Smooth muscle cell of the brain vasculature (primary cell): ENCODE results near the gene RAB13.

ENCODE experiments used
- DNase-seq: peaks from one replicate; pipeline ENCODE4 v3.0.0-alpha.2; 2012; ENCODE audit warnings: low read depth, low spot score

RAB13 gene

GRCh38 chr1:153933955-153934354 lies 52.2 kb downstream of the RAB13 start:
- DNase-seq, result no peak

- no peak for DNase-seq
These were observed 52.7 kb downstream of the RAB13 start for GRCh38 chr1:153933430-153933829.

- DNase-seq, result no peak
These were observed 53.7 kb downstream of the RAB13 start for GRCh38 chr1:153932156-153933131.
